ENCODE data around the gene USO1.

The USO1 gene

DNA sequence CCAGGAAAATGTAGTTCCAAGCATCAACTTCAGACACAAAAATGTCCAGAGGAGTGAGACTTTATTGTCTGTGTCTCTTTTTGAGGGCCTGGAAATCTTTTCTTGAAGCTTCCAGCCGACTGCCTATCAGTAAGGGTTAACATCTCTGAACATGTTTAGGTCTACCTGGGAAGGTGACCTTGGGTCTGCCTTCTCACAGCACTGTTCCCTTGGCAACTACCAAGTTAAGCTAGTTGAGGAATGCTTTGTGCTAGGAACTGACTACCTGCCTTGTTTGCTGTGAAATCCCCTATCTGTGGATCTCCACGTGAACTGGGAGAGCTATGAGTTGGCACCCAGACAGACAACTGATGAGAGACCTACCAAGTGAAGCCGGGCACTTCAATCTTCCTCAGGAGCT is 96.3 kb downstream of the USO1 start:
- in situ Hi-C loops (cut with MboI; ENCODE audit: low sequenced_read_pairs): no loop called here
- Histone ChIP-seq H3K27me3 (ENCODE audit: low read depth) (no peaks in the 10 kb centered on the region), H3K4me1 (peaks cover 5% of the 10 kb centered on the region), H3K36me3 (replicated peaks) (0 out of 2 replicates have a peak, but pooled peaks cover 3% of the 10 kb centered on the region), H3K4me3 (no peak overlapping the region), H3K9me3 (no peaks in the 10 kb centered on the region)
- no peak for DNase-seq (ENCODE audit: low spot score in 2 of 2)

DNA sequence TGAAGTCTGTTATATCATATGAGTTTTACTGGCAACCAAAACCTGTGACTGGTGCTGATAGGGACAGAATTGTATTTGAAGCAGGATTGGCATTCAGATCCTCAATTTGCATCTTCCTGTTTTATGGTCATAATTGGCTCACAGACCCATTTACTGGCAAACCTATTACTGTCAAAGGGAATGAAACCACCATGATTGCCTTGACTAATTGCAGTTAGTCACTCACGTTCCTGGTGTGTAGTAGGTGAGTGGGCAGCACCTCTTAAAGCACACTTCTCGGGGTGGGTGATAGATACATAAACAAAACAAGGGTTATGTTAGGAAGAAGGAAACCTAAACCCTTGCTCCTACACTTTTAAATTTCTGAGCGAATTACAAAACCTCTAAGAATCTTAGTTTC is 96.8 kb downstream of the USO1 start:
- H3K27me3 ChIP-seq (ENCODE audit: low read depth): no peaks in the 10 kb centered on the region
- H3K4me1 ChIP-seq: peaks cover 5% of the 10 kb centered on the region
- DNase-seq (ENCODE audit: low spot score in 2 of 2): no peak
- 0 out of 2 replicates have a peak, but pooled peaks cover 1% of the 10 kb centered on the region for H3K36me3 ChIP-seq (replicated peaks)
- in situ Hi-C loops (cut with MboI; ENCODE audit: low sequenced_read_pairs): no loop called here
- no peaks in the 10 kb centered on the region for H3K9me3 ChIP-seq
- no peak overlapping the region for H3K4me3 ChIP-seq

DNA sequence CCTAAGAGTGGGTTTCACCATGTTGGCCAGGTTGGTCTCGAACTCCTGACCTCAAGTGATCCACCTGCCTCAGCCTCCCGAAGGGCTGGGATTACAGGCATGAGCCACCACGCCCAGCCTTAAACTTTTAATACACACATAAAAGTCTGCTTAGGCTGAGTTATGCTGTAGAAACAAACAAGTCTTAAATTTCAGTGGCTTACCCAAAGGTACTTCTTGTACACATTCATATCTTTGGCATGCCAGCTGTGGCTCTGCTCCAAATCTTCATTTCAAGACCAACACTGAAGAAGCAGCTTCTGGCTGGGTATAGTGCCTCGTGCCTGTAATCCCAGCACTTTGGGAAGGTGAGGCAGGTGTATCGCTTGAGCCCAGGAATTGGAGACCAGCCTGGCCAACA is 97.6 kb downstream of the USO1 start:
- Histone ChIP-seq H3K9me3 (no peaks in the 10 kb centered on the region), H3K27me3 (ENCODE audit: low read depth) (no peaks in the 10 kb centered on the region), H3K4me3 (no peak overlapping the region), H3K36me3 (replicated peaks) (no peaks in the 10 kb centered on the region), H3K4me1 (peaks cover 5% of the 10 kb centered on the region)
- in situ Hi-C loops (cut with MboI; ENCODE audit: low sequenced_read_pairs): no loop called here
- no peak for DNase-seq (ENCODE audit: low spot score in 2 of 2)

DNA sequence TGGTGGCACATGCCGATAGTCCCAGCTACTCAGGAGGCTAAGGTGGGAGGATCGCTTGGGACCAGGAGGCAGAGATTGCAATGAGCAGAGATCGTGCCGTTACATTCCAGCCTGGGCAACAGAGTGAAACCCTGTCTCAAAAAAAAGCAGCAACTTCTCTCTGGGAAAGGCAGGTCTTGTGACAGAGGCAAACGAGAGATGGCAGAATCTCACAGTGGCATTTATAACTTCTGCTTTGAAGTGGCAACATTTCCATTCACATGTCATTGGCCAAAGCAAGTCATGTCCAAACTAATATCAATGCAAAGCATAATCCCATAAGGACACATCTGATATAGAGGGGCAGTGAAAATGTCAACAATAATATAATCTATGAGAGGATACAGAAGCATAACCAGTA is 98.0 kb downstream of the USO1 start:
- in situ Hi-C loops (cut with MboI; ENCODE audit: low sequenced_read_pairs): no loop called here
- DNase-seq (ENCODE audit: low spot score in 2 of 2): no peak
- no peaks in the 10 kb centered on the region for H3K27me3 ChIP-seq (ENCODE audit: low read depth)
- H3K4me3 ChIP-seq: no peak overlapping the region
- H3K4me1 ChIP-seq: peaks cover 5% of the 10 kb centered on the region
- no peaks in the 10 kb centered on the region for H3K36me3 ChIP-seq (replicated peaks)
- H3K9me3 ChIP-seq: no peaks in the 10 kb centered on the region

DNA sequence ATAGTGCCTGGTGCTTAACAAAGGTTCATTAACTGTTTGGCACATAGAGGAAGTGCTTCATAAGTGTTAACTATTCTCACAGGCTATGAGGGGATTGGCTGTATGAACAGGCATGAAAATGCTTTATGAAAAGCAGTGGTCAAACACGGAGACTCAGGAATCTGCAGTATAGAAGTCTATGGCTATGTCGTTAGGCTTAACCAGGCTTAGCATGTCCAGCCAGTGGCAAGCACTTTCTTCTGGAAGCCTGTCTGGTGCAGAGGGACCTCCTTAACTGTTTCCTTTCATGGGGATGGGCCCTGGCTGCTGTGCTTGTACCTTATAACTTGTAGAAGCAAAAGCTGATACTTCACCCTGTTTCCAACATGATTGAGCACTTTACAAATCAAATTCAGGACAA is 99.4 kb downstream of the USO1 start:
- no peaks in the 10 kb centered on the region for H3K36me3 ChIP-seq (replicated peaks)
- H3K9me3 ChIP-seq: no peaks in the 10 kb centered on the region
- no peak overlapping the region for H3K4me3 ChIP-seq
- H3K27me3 ChIP-seq (ENCODE audit: low read depth): no peaks in the 10 kb centered on the region
- in situ Hi-C loops (cut with MboI; ENCODE audit: low sequenced_read_pairs): no loop called here
- peaks cover 10% of the 10 kb centered on the region for H3K4me1 ChIP-seq
- DNase-seq (ENCODE audit: low spot score in 2 of 2): no peak

DNA sequence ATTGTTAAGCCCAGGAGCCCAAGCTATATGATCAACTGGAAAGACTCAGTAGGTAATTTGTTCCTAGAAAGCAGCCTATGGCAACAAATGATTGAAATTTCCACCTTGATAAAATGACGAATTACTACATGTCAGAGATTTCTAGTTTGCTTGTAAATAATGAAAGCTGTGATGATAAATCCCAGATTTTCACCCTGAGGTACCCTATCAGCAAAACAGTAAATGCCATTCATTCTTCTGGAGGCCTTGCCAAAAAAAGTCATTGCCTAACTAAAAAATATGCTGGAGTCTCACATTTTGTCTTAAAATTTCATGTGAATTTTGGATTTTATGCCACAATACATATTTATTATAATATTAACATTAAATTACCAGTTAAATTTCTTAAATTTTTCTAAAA is 106.5 kb downstream of the USO1 start:
- Histone ChIP-seq H3K4me1 (peaks cover 6% of the 10 kb centered on the region), H3K27me3 (ENCODE audit: low read depth) (no peaks in the 10 kb centered on the region), H3K4me3 (no peak overlapping the region), H3K9me3 (no peaks in the 10 kb centered on the region), H3K36me3 (replicated peaks) (no peaks in the 10 kb centered on the region)
- DNase-seq (ENCODE audit: low spot score in 2 of 2): no peak
- in situ Hi-C loops (cut with MboI; ENCODE audit: low sequenced_read_pairs): no loop called here

DNA sequence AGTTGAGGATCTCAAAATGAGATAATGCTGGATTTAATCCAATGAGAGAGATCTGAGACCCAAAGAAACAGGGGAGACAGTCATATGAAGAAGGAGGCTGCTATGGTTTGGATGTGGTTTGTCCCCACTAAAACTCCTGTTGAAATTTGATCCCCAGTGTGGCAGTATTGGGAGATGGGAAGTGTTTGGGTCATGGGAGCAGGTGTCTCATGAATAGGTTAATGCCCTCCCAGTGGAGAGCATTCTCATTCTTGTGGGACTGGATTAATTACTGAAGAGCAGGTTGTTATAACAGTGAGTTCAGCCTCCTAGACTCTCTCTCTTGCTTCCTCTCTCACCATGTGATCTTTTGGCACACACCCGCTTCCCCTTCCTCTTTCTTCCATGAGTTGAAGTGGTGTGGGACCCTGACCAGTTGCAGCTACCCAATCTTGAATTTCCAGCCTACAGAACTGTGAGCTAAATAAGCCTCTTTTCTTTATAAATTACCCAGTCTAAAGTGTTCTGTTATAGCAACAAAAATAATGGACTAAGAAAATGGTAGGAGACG is 107.6 kb downstream of the USO1 start:
- no peak overlapping the region for H3K4me3 ChIP-seq
- DNase-seq (ENCODE audit: low spot score in 2 of 2): no peak
- in situ Hi-C loops (cut with MboI; ENCODE audit: low sequenced_read_pairs): no loop called here
- no peaks in the 10 kb centered on the region for H3K36me3 ChIP-seq (replicated peaks)
- no peaks in the 10 kb centered on the region for H3K27me3 ChIP-seq (ENCODE audit: low read depth)
- H3K4me1 ChIP-seq: peaks cover 6% of the 10 kb centered on the region
- H3K9me3 ChIP-seq: no peaks in the 10 kb centered on the region

DNA sequence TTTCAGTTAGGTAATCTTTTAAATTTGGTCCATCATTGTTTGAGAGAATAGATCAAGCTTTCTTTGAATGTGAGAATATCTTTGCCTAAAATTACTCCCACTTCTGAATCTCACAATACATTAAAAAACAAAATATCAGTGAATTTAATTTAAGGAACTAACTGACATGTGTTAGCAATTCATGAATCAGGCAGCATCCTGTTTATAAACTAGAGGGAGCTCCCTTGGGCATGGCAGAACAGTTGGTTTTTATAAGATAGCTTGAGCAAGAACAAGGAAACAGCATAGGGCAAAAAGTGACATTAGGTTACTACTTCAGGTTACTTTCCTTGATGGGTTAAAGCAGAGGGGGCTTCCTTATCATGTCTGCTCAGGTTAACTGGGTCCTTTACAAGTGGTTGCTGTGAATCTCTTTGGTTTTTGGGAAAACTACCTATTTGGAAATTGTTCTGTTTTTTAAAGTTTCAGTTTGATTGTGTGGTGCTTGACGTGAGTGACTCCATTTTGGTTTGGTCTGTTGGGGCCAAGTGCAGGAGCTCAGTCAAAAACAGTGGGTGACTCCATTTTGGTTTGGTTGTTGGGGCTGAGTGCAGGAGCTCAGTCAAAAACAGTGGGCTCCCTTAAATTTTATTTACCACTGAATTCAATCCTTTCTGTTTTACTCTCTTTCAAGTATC is 109.9 kb downstream of the USO1 start:
- in situ Hi-C loops (cut with MboI; ENCODE audit: low sequenced_read_pairs): no loop called here
- Histone ChIP-seq H3K9me3 (no peaks in the 10 kb centered on the region), H3K4me3 (no peak overlapping the region), H3K36me3 (replicated peaks) (no peaks in the 10 kb centered on the region), H3K4me1 (no peaks in the 10 kb centered on the region; the same call in 1 of the 2 replicates), H3K27me3 (ENCODE audit: low read depth) (no peaks in the 10 kb centered on the region)
- no peak for DNase-seq (ENCODE audit: low spot score in 2 of 2)

DNA sequence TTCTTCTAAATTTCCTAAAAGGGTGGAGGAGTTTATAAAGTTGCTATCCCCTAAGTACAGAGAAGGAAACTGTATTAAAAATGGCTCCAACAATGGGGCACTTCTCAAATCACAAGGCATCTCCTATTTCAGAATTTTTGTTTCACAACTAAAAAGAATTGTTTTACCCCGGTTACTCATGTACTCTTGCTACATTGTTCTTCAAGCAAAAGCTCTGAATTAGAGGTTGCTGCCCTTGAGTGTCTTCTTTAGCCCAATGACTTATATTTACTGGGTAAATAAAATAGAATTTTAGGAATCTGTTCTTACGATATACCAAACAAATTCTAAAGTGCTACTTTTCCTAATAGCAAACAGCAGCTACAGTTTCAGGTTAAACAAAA is 110.4 kb downstream of the USO1 start:
- H3K27me3 ChIP-seq (ENCODE audit: low read depth): no peaks in the 10 kb centered on the region

DNA sequence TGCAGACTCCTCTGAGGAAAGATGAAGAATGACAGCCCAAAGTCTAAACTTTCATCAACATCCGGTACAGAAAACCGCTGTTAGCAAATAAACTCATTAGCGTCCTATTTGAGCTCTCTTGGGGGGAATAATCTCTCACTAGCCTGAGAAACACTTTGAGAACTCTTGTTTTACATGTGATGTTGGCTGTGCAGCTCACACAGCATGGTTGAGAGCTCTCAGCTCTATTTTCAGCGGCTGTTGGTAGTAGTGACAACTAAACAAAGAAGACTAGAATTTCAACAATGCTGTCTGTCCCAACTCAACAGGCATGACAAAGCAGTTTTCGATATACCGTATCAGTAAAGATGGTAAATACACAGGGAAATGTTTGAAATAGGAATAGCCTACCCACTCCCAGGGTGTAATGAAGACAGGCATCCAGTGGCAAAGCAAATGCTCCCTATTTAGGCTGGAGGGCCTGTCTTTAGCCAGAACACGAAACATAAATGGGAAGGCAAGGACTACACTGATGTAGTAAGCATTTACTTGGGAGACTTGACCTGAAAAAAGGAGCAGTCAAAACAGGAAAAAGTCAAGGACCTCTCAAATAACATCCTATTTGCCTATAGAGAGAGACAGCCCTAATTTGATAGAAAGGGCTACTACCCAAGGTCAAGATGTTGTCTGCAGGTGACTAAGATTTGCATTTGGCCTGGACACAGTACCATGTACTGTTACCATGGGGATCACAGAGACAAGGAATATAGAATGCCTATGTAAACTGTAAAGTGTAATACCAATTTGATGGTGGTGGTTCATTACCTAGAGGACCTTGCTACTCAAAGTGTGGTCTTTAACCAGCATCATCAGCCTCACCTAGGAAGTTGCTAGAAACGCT is 117.5 kb downstream of the USO1 start:
- DNase-seq (ENCODE audit: low spot score in 2 of 2): no peak
- in situ Hi-C loops (cut with MboI; ENCODE audit: low sequenced_read_pairs): no loop called here
- Histone ChIP-seq H3K27me3 (ENCODE audit: low read depth) (no peaks in the 10 kb centered on the region), H3K36me3 (replicated peaks) (no peaks in the 10 kb centered on the region), H3K9me3 (no peaks in the 10 kb centered on the region; the same call in 1 of the 2 replicates), H3K4me1 (peaks cover 7% of the 10 kb centered on the region), H3K4me3 (no peak overlapping the region)

More for the DNA sequence above, 110.4 kb downstream of the USO1 start:
- in situ Hi-C loops (cut with MboI; ENCODE audit: low sequenced_read_pairs): no loop called here
- DNase-seq (ENCODE audit: low spot score in 2 of 2): no peak
- H3K9me3 ChIP-seq: no peaks in the 10 kb centered on the region; the same call in 1 of the 2 replicates
- H3K36me3 ChIP-seq (replicated peaks): no peaks in the 10 kb centered on the region
- no peak overlapping the region for H3K4me3 ChIP-seq
- H3K4me1 ChIP-seq: no peaks in the 10 kb centered on the region

DNA sequence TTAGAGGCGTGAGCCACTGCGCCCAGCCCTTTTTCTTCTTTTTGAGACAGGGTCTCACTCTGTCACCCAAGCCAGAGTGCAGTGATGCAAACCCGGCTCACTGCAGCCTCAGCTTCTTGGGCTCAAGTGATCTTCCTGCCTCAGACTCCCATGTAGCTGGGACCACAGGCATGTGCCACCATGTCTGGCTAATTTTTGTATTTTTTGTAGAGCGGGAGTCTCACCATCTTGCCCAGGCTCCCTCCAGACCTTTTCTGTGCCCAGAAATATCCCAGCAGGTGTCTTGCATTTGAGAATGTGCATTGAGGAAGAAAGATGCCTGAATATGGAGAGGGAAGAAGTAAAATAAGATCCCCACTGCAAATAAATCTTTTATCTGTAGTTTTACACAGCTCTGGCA is 119.2 kb downstream of the USO1 start:
- Histone ChIP-seq H3K27me3 (ENCODE audit: low read depth) (no peaks in the 10 kb centered on the region), H3K9me3 (no peaks in the 10 kb centered on the region; the same call in 1 of the 2 replicates), H3K4me1 (peaks cover 7% of the 10 kb centered on the region), H3K4me3 (no peak overlapping the region), H3K36me3 (replicated peaks) (no peaks in the 10 kb centered on the region)
- in situ Hi-C loops (cut with MboI; ENCODE audit: low sequenced_read_pairs): no loop called here
- no peak for DNase-seq (ENCODE audit: low spot score in 2 of 2)

DNA sequence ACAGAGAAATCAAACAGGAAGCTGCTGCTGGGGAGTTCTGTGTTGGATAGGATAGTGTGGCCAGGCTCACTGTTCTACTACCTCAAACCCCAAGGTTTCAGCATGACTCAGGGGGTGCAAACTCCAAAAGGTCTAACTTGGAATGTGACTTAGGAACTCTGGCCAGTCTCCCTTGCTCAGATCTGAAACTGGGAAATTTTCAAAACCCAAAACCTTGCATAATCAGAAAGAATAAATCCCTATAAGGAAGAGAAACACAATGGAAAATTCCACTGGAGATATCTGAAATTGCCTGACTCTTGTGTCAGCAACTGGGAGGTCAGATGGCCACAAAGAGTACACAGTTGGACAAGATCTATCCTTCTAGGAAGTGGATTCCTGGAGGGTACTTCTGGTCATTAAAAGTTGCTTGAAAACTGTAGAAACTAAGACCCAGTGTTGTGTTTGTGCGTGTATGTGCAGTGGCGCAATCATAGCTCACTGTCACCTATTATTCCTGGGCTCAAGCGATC is 119.8 kb downstream of the USO1 start:
- Histone ChIP-seq H3K4me3 (no peak overlapping the region), H3K4me1 (peaks cover 7% of the 10 kb centered on the region)

DNA sequence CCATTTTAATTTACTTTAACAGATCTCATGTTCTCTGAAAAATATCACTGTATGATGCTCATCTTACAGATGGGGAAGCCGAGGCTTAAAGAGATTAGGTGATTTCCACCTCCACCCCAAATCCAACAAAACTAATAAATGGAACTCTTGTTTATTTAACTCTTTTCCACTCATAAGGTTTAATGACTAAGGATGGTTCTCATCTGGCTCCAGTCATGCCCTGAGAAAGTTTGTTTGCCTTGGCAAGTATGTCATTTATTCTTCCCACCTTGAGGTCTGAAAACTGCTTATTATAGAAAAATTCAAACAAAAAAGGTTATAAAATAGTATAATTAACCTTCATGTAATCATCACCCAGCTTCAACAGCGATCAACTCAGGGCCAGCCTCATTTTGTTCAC is 121.6 kb downstream of the USO1 start:
- no peak for DNase-seq (ENCODE audit: low spot score in 2 of 2)
- H3K27me3 ChIP-seq (ENCODE audit: low read depth): no peaks in the 10 kb centered on the region
- no peaks in the 10 kb centered on the region for H3K9me3 ChIP-seq
- H3K36me3 ChIP-seq (replicated peaks): no peaks in the 10 kb centered on the region
- in situ Hi-C loops (cut with MboI; ENCODE audit: low sequenced_read_pairs): no loop called here
- H3K4me3 ChIP-seq: no peak overlapping the region
- H3K4me1 ChIP-seq: peaks cover 7% of the 10 kb centered on the region

More for the DNA sequence above, 119.8 kb downstream of the USO1 start:
- Histone ChIP-seq H3K36me3 (replicated peaks) (no peaks in the 10 kb centered on the region), H3K27me3 (ENCODE audit: low read depth) (no peaks in the 10 kb centered on the region), H3K9me3 (no peaks in the 10 kb centered on the region; the same call in 1 of the 2 replicates)
- DNase-seq (ENCODE audit: low spot score in 2 of 2): no peak
- in situ Hi-C loops (cut with MboI; ENCODE audit: low sequenced_read_pairs): no loop called here
